ENCODE measurements around the gene CDC123.

- TF ChIP-seq TAF1 (conservative IDR thresholded peaks at IDR 0.05) (no peak), GABPA (IDR thresholded peaks at IDR 0.05 in 1 of 2, conservative IDR thresholded peaks at IDR 0.05 in 1 of 2) (no peak), CTCF (IDR thresholded peaks at IDR 0.05; ENCODE audit: low read depth, low read length, missing input control) (no peak), JUND (IDR thresholded peaks at IDR 0.05) (no peak), RAD21 (IDR thresholded peaks at IDR 0.05) (no peak), YY1 (IDR thresholded peaks at IDR 0.05) (no peak), HNF4G (IDR thresholded peaks at IDR 0.05) (no peak)
- TF ChIP-seq, protein P1, sequence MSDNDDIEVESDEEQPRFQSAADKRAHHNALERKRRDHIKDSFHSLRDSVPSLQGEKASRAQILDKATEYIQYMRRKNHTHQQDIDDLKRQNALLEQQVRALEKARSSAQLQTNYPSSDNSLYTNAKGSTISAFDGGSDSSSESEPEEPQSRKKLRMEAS (IDR thresholded peaks at IDR 0.05), result no peak
Observed at GRCh38 chr10:12235116-12235694, 39.2 kb downstream of the CDC123 start.
